Neural cell (in vitro differentiated cells): ENCODE data around the gene CACNA1C. TPM values are rescaled to one million over a fixed set of nuclear protein-coding genes. Genes with fewer than 3 reads are reported as not detected.

Source experiments
- H2AFZ ChIP-seq: fragments of 200-600, 300-800 bp; sonication (generic), shearing (Covaris generic); 2 replicates; pipeline ENCODE4 v1.6.0; 2014; ENCODE audit warnings: low read depth, mild to moderate bottlenecking, antibody characterized with exemption, low read length, moderate library complexity
- H3F3A ChIP-seq: fragments of 200-600 bp; shearing (Covaris generic); 2 replicates; pipeline ENCODE4 v1.6.1; 2016; ENCODE audit warnings: mild to moderate bottlenecking, moderate library complexity, mixed read lengths, antibody characterized with exemption, low read length; ENCODE audit not compliant: insufficient read depth, poor library complexity, severe bottlenecking
- H3K27ac ChIP-seq: fragments of 200-600, 300-800 bp; sonication (generic), shearing (Covaris generic); 2 replicates; pipeline ENCODE4 v1.5.1; 2014; ENCODE audit warnings: mild to moderate bottlenecking, low read length, moderate library complexity
- H3K27me3 ChIP-seq: fragments of 300-800, 200-600 bp; sonication (generic), shearing (Covaris generic); 2 replicates; pipeline ENCODE4 v1.6.0; 2014; ENCODE audit warnings: mild to moderate bottlenecking, low read depth, low read length, moderate library complexity; ENCODE audit not compliant: insufficient read depth
- H3K36me3 ChIP-seq: fragments of 300-800, 200-600 bp; sonication (generic), shearing (Covaris generic); 2 replicates; pipeline ENCODE4 v1.5.1; 2014; ENCODE audit warnings: mild to moderate bottlenecking, antibody characterized with exemption, low read length, moderate library complexity; ENCODE audit not compliant: insufficient read depth
- H3K4me2 ChIP-seq: fragments of 300-800, 200-600 bp; sonication (generic), shearing (Covaris generic); 2 replicates; pipeline ENCODE4 v1.6.0; 2014; ENCODE audit warnings: mild to moderate bottlenecking, low read length
- H3K4me3 ChIP-seq: fragments of 300-800, 200-600 bp; sonication (generic), shearing (Covaris generic); 2 replicates; pipeline ENCODE4 v1.5.1; 2014; ENCODE audit warnings: mild to moderate bottlenecking, low read length, moderate library complexity
- H3K79me2 ChIP-seq: fragments of 200-600 bp; shearing (Covaris generic); replicated peaks from 2 replicates; pipeline ENCODE4 v1.6.0; 2014; ENCODE audit warnings: mild to moderate bottlenecking, low read length, moderate library complexity; ENCODE audit not compliant: insufficient read depth
- H3K9ac ChIP-seq: fragments of 300-800, 200-600 bp; sonication (generic), shearing (Covaris generic); 2 replicates; pipeline ENCODE4 v1.6.1; 2016; ENCODE audit warnings: mild to moderate bottlenecking, low read length, mixed read lengths
- H3K9me2 ChIP-seq: fragments of 200-600 bp; shearing (Covaris generic); 2 replicates; pipeline ENCODE4 v1.6.1; 2016; ENCODE audit warnings: mild to moderate bottlenecking, low read length, mixed read lengths; ENCODE audit not compliant: insufficient read depth
- H3K9me3 ChIP-seq: fragments of 200-600, 300-800 bp; sonication (generic), shearing (Covaris generic); 2 replicates; pipeline ENCODE4 v1.6.1; 2016; ENCODE audit warnings: mild to moderate bottlenecking, mixed run types, low read length, moderate library complexity, mixed read lengths
- H4K20me1 ChIP-seq: fragments of 200-600 bp; shearing (Covaris generic); 2 replicates; pipeline ENCODE4 v1.6.1; 2016; ENCODE audit warnings: mild to moderate bottlenecking, mixed run types; ENCODE audit not compliant: insufficient read depth
- CTCF ChIP-seq: fragments of 450-650 bp; IDR thresholded peaks from 2 replicates; pipeline ENCODE4 v1.5.1; 2014; ENCODE audit warnings: antibody characterized with exemption, mild to moderate bottlenecking, moderate library complexity; ENCODE audit not compliant: poor library complexity, severe bottlenecking
- EP300 ChIP-seq: fragments of 450-650 bp; conservative IDR thresholded peaks from 2 replicates; pipeline ENCODE4 v1.6.1; 2014; ENCODE audit warnings: antibody characterized with exemption, mild to moderate bottlenecking, moderate library complexity; ENCODE audit not compliant: poor library complexity, severe bottlenecking
- EZH2 ChIP-seq: fragments of 200-600, 300-800 bp; shearing (Covaris generic), sonication (generic); IDR thresholded peaks from 2 replicates; pipeline ENCODE4 v1.6.1; 2014; ENCODE audit warnings: antibody characterized with exemption, low read length, borderline replicate concordance, mild to moderate bottlenecking; ENCODE audit not compliant: insufficient read depth, poor library complexity, severe bottlenecking
- MXI1 ChIP-seq: fragments of 450-650 bp; conservative IDR thresholded peaks from 2 replicates; pipeline ENCODE4 v1.6.1; 2014; ENCODE audit warnings: antibody characterized with exemption, mild to moderate bottlenecking; ENCODE audit not compliant: poor library complexity, severe bottlenecking
- POLR2AphosphoS5 ChIP-seq: IDR thresholded peaks from 2 replicates; pipeline ENCODE4 v1.6.1; 2012
- RAD21 ChIP-seq: fragments of 450-650 bp; conservative IDR thresholded peaks from 2 replicates; pipeline ENCODE4 v1.6.1; 2014; ENCODE audit warnings: antibody characterized with exemption, mild to moderate bottlenecking, moderate library complexity
- REST ChIP-seq: IDR thresholded peaks from 2 replicates; pipeline ENCODE4 v1.6.1; 2012; ENCODE audit warnings: borderline replicate concordance
- SMC3 ChIP-seq: fragments of 450-650 bp; conservative IDR thresholded peaks from 2 replicates; pipeline ENCODE4 v1.6.1; 2014; ENCODE audit warnings: antibody characterized with exemption, mild to moderate bottlenecking, moderate library complexity; ENCODE audit not compliant: poor library complexity
- TAF1 ChIP-seq: IDR thresholded peaks from 2 replicates; pipeline ENCODE4 v1.6.1; 2012; ENCODE audit warnings: low read depth
- polyA plus RNA-seq: library from polyadenylated mRNA; depleted of rRNA; stranded (reverse); fragments of >200 nt; gene quantifications from 2 replicates; pipeline ENCODE4 v1.2.3, GENCODE V29; 2014

Gene CACNA1C
- polyA plus RNA-seq, 1 donor from 2014 or later: 9.7 TPM

- Histone ChIP-seq H3K27ac (no peak overlapping the region), H3K27me3 (no peaks in the 10 kb centered on the region), H3K9me3 (no peaks in the 10 kb centered on the region), H3K79me2 (no peaks in the 10 kb centered on the region), H3K9me2 (no peaks in the 10 kb centered on the region), H3K4me3 (no peak overlapping the region), H3K36me3 (no peaks in the 10 kb centered on the region), H3K9ac (no peak overlapping the region), H3K4me2 (no peak overlapping the region), H3F3A (no peaks in the 10 kb centered on the region), H2AFZ (no peak overlapping the region), H4K20me1 (no peaks in the 10 kb centered on the region)
- no peak for TF ChIP-seq REST
- no peak for TF ChIP-seq MXI1
- TF ChIP-seq SMC3: no peak
- TF ChIP-seq CTCF: no peak
- TF ChIP-seq EP300: no peak
- no peak for TF ChIP-seq TAF1
- TF ChIP-seq EZH2: no peak
- TF ChIP-seq POLR2AphosphoS5: no peak
- TF ChIP-seq RAD21: no peak
Observed at GRCh38 chr12:2277492-2278155, 224.8 kb downstream of the CACNA1C start.

GRCh38 chr12:2281446-2281845, 228.7 kb downstream of the CACNA1C start:
- Histone ChIP-seq H3K4me2 (no peak overlapping the region), H3K36me3 (no peaks in the 10 kb centered on the region), H3F3A (no peaks in the 10 kb centered on the region), H3K27me3 (no peaks in the 10 kb centered on the region), H3K9ac (no peak overlapping the region), H2AFZ (no peak overlapping the region), H3K4me3 (no peak overlapping the region), H3K9me2 (no peaks in the 10 kb centered on the region), H3K79me2 (no peaks in the 10 kb centered on the region), H4K20me1 (no peaks in the 10 kb centered on the region), H3K9me3 (no peaks in the 10 kb centered on the region), H3K27ac (no peak overlapping the region)
- TF ChIP-seq RAD21 (no peak), EZH2 (no peak), POLR2AphosphoS5 (no peak), REST (no peak)
